Stimulated activated CD8-positive, alpha-beta memory T cell treated with anti-CD3 and anti-CD28 coated beads, Interleukin-7, amount 100 ng/mL, for 1 hour (primary cell): Measurements from ENCODE around the gene FGF4.

Experiments used
- DNase-seq, 2 donors: peaks; one replicate each; pipeline ENCODE4 v3.0.0-alpha.2; 2020; ENCODE audit warnings: low read depth in 2 of 2

The FGF4 gene

GRCh38 chr11:69775163-69775755, at the start of gene FGF4:
FGF4 (minus strand) TSS chr11:69775341; CDS start chr11:69775084, 257 bp downstream.
- DNase-seq = no peak

- no peak for DNase-seq
Measured at GRCh38 chr11:69823641-69824265, 48.6 kb upstream of the FGF4 start.

GRCh38 chr11:69822676-69823494, 47.7 kb upstream of the FGF4 start:
- DNase-seq = no peak

- no peak for DNase-seq
Measured at GRCh38 chr11:69821511-69822040, 46.4 kb upstream of the FGF4 start.

- no peak for DNase-seq
Measured at GRCh38 chr11:69820441-69820840, 45.3 kb upstream of the FGF4 start.

GRCh38 chr11:69819541-69820070, 44.5 kb upstream of the FGF4 start:
- DNase-seq = no peak

- DNase-seq = no peak
Measured at GRCh38 chr11:69818603-69819441, 43.7 kb upstream of the FGF4 start, which contains the start of gene FGF3. FGF3 (minus strand) TSS chr11:69819416; CDS start chr11:69818933, 483 bp downstream.

GRCh38 chr11:69818231-69818602, 43.1 kb upstream of the FGF4 start:
- no peak for DNase-seq

GRCh38 chr11:69817265-69818230, 42.4 kb upstream of the FGF4 start:
- DNase-seq = no peak

GRCh38 chr11:69816671-69817070, 41.5 kb upstream of the FGF4 start:
- DNase-seq = no peak

- no peak for DNase-seq
Measured at GRCh38 chr11:69815973-69816372, 40.8 kb upstream of the FGF4 start.

GRCh38 chr11:69814902-69815301, 39.8 kb upstream of the FGF4 start:
- no peak for DNase-seq

GRCh38 chr11:69814411-69814810, 39.3 kb upstream of the FGF4 start:
- no peak for DNase-seq

- no peak for DNase-seq
Measured at GRCh38 chr11:69813839-69814238, 38.7 kb upstream of the FGF4 start.

- no peak for DNase-seq
Measured at GRCh38 chr11:69812946-69813345, 37.8 kb upstream of the FGF4 start.

GRCh38 chr11:69812256-69812655, 37.1 kb upstream of the FGF4 start:
- DNase-seq = no peak

- no peak for DNase-seq
Measured at GRCh38 chr11:69811431-69811830, 36.3 kb upstream of the FGF4 start.

- DNase-seq = no peak
Measured at GRCh38 chr11:69810289-69811118, 35.4 kb upstream of the FGF4 start.

GRCh38 chr11:69808667-69809086, 33.5 kb upstream of the FGF4 start:
- DNase-seq = no peak
